ENCODE data around the gene TMPRSS11B.
"Not testable (repeated sequence)": the region's sequence is repeated elsewhere in the genome, so short reads cannot be mapped to it uniquely, and the experiment has no call there.

TMPRSS11B gene

GRCh38 chr4:68245594-68245993, at the start of gene TMPRSS11B:
Gene TMPRSS11B, minus strand, starts transcription at chr4:68245694. Its CDS starts 136 bp downstream, at chr4:68245558.
- no peak for FAIRE-seq
- DNase-seq (ENCODE audit: extremely low spot score, insufficient read length, low read depth) = no peak

GRCh38 chr4:68291256-68291655, 45.8 kb upstream of the TMPRSS11B start:
- FAIRE-seq (no peak), DNase-seq (ENCODE audit: extremely low spot score, insufficient read length, low read depth) (no peak)

- FAIRE-seq (no peak), DNase-seq (ENCODE audit: extremely low spot score, insufficient read length, low read depth) (no peak)
Observed at GRCh38 chr4:68288393-68288740, 42.9 kb upstream of the TMPRSS11B start.

- DNase-seq (ENCODE audit: extremely low spot score, insufficient read length, low read depth) (no peak), FAIRE-seq (peak; percentile 46)
Observed at GRCh38 chr4:68287704-68288392, 42.4 kb upstream of the TMPRSS11B start.

GRCh38 chr4:68283714-68284113, 38.2 kb upstream of the TMPRSS11B start:
- FAIRE-seq = no peak
- DNase-seq (ENCODE audit: extremely low spot score, insufficient read length, low read depth) = no peak

- FAIRE-seq = no peak
- no peak for DNase-seq (ENCODE audit: extremely low spot score, insufficient read length, low read depth)
Observed at GRCh38 chr4:68283095-68283494, 37.6 kb upstream of the TMPRSS11B start.

GRCh38 chr4:68281796-68282740, 36.6 kb upstream of the TMPRSS11B start:
- not testable (repeated sequence) for FAIRE-seq; DNase-seq (ENCODE audit: extremely low spot score, insufficient read length, low read depth)

- FAIRE-seq = no peak
Observed at GRCh38 chr4:68278029-68278428, 32.5 kb upstream of the TMPRSS11B start.

GRCh38 chr4:68277627-68278026, 32.1 kb upstream of the TMPRSS11B start:
- FAIRE-seq (no peak), DNase-seq (ENCODE audit: extremely low spot score, insufficient read length, low read depth) (no peak)

More at GRCh38 chr4:68278029-68278428, 32.5 kb upstream of the TMPRSS11B start:
- DNase-seq (ENCODE audit: extremely low spot score, insufficient read length, low read depth) = no peak

- DNase-seq (ENCODE audit: extremely low spot score, insufficient read length, low read depth) = no peak
- FAIRE-seq = no peak
Observed at GRCh38 chr4:68272860-68273259, 27.4 kb upstream of the TMPRSS11B start.

GRCh38 chr4:68272380-68272779, 26.9 kb upstream of the TMPRSS11B start:
- no peak for FAIRE-seq

GRCh38 chr4:68271851-68272357, 26.4 kb upstream of the TMPRSS11B start:
- DNase-seq (ENCODE audit: extremely low spot score, insufficient read length, low read depth) (no peak), FAIRE-seq (peak; percentile 69)

More at GRCh38 chr4:68272380-68272779, 26.9 kb upstream of the TMPRSS11B start:
- DNase-seq (ENCODE audit: extremely low spot score, insufficient read length, low read depth) = no peak

- DNase-seq (ENCODE audit: extremely low spot score, insufficient read length, low read depth) = no peak
- FAIRE-seq = no peak
Observed at GRCh38 chr4:68267433-68267944, 22.0 kb upstream of the TMPRSS11B start.

- no peak for FAIRE-seq
Observed at GRCh38 chr4:68264875-68265565, 19.5 kb upstream of the TMPRSS11B start.

GRCh38 chr4:68259191-68259590, 13.7 kb upstream of the TMPRSS11B start:
- FAIRE-seq (no peak), DNase-seq (ENCODE audit: extremely low spot score, insufficient read length, low read depth) (no peak)

More at GRCh38 chr4:68264875-68265565, 19.5 kb upstream of the TMPRSS11B start:
- DNase-seq (ENCODE audit: extremely low spot score, insufficient read length, low read depth) = no peak

GRCh38 chr4:68257719-68258118, 12.2 kb upstream of the TMPRSS11B start:
- DNase-seq (ENCODE audit: extremely low spot score, insufficient read length, low read depth) (no peak), FAIRE-seq (no peak)

GRCh38 chr4:68256284-68256683, 10.8 kb upstream of the TMPRSS11B start:
- DNase-seq (ENCODE audit: extremely low spot score, insufficient read length, low read depth) (no peak), FAIRE-seq (no peak)

- FAIRE-seq (no peak), DNase-seq (ENCODE audit: extremely low spot score, insufficient read length, low read depth) (no peak)
Observed at GRCh38 chr4:68250151-68250930, 4.8 kb upstream of the TMPRSS11B start.

- FAIRE-seq (peak; percentile 66), DNase-seq (ENCODE audit: extremely low spot score, insufficient read length, low read depth) (no peak)
Observed at GRCh38 chr4:68249434-68249833, 3.9 kb upstream of the TMPRSS11B start.

Data from GM18507 (cell line).